HepG2 (cell line): ENCODE measurements around the gene ANKRD11. TPM values are rescaled to one million over a fixed set of nuclear protein-coding genes. Genes with fewer than 3 reads are reported as not detected.
A peak's percentile ranks its signal among the peaks of the same experiment; 100 is the strongest.

Experiments
- ATAC-seq: fragments of 200-7000 bp; cut with Tn5 transposase; 3 replicates; pipeline ENCODE4 v1.9.1; 2020; ENCODE audit warnings: mild to moderate bottlenecking, moderate library complexity
- BruUV-seq: library from RNA; stranded (reverse); fragments of 400-500 nt; replicated peaks from 2 replicates; lab custom pipeline; 2021; lab: Mats Ljungman, UMichigan
- CTCF ChIA-PET: fragments of 300-600 bp; formaldehyde crosslinking; extraction: SDS; loops from one replicate; lab custom pipeline; 2021; ENCODE audit warnings: low total read pairs, inconsistent platforms, low intra/inter-chr PET ratio; lab: Yijun Ruan, JAX
- POLR2A ChIA-PET: fragments of 350-600 bp; sonication (Branson Sonifier 250); formaldehyde crosslinking; loops from one replicate; lab custom pipeline; 2020; ENCODE audit warnings: antibody characterized with exemption, inconsistent platforms; lab: Yijun Ruan, JAX
- DNase-seq: peaks from one replicate; pipeline ENCODE4 v3.0.0-alpha.2; 2015; ENCODE audit warnings: low spot score
- FAIRE-seq: peaks from 3 replicates; lab custom pipeline; 2011; peaks lifted over from hg19 to GRCh38; lab: Jason Lieb, UNC
- H2AFZ ChIP-seq: one replicate; pipeline ENCODE4 v1.6.1; 2011; ENCODE audit warnings: low read length, inconsistent platforms
- H3K27ac ChIP-seq: fragments of 300-600 bp; 3 replicates; pipeline ENCODE4 v1.8.0; 2011; ENCODE audit warnings: mixed run types, mild to moderate bottlenecking, mixed read lengths, low read length, inconsistent platforms; ENCODE audit not compliant: insufficient read depth; ENCODE audit errors: extremely low read length
- H3K27me3 ChIP-seq, 2 experiments: fragments of 200-600 bp in 1 of 2; 2 replicates in 1 of 2; 3 replicates in 1 of 2; pipeline versions ENCODE4 v1.6.0 to v1.8.0; 2011; ENCODE audit warnings: low read length in 2 of 2, mild to moderate bottlenecking in 2 of 2, moderate library complexity in 2 of 2, inconsistent platforms in 1 of 2; ENCODE audit not compliant: insufficient read depth in 2 of 2, control insufficient read depth in 1 of 2
- H3K36me3 ChIP-seq, 2 experiments: fragments of 200-600 bp in 1 of 2; replicated peaks in 1 of 2; 2 replicates in 1 of 2; 3 replicates in 1 of 2; pipeline versions ENCODE4 v1.5.1 to v1.8.0; 2011; ENCODE audit warnings: low read length in 2 of 2, inconsistent platforms in 1 of 2; ENCODE audit not compliant: insufficient read depth in 2 of 2, control insufficient read depth in 1 of 2
- H3K4me1 ChIP-seq: 2 replicates; pipeline ENCODE4 v1.5.1; 2012; ENCODE audit warnings: low read length, inconsistent platforms; ENCODE audit not compliant: insufficient read depth
- H3K4me2 ChIP-seq: 2 replicates; pipeline ENCODE4 v1.6.0; 2011; ENCODE audit warnings: low read depth, low read length, inconsistent platforms
- H3K4me3 ChIP-seq, 3 experiments: fragments of 200-600 bp in 1 of 3; sonication (generic), shearing (Covaris generic) in 1 of 3; replicated peaks in 1 of 3; 2 replicates each; pipeline ENCODE4 v1.5.1; 2011 to 2016; ENCODE audit warnings: low read length in 3 of 3, inconsistent platforms in 2 of 3, low read depth in 2 of 3, mild to moderate bottlenecking in 2 of 3, control low read depth in 1 of 3, mixed read lengths in 1 of 3; ENCODE audit not compliant: insufficient read depth in 1 of 3
- H3K79me2 ChIP-seq: one replicate; pipeline ENCODE4 v1.6.1; 2011; ENCODE audit warnings: low read length, inconsistent platforms; ENCODE audit not compliant: insufficient read depth
- H3K9ac ChIP-seq: 2 replicates; pipeline ENCODE4 v1.6.0; 2011; ENCODE audit warnings: mild to moderate bottlenecking, low read depth, low read length, inconsistent platforms; ENCODE audit not compliant: insufficient read depth
- H3K9me3 ChIP-seq: 2 replicates; pipeline ENCODE4 v1.5.1; 2012; ENCODE audit warnings: mild to moderate bottlenecking, low read length
- H4K20me1 ChIP-seq: 2 replicates; pipeline ENCODE4 v1.6.0; 2011; ENCODE audit warnings: inconsistent platforms, mild to moderate bottlenecking, low read length, moderate library complexity; ENCODE audit not compliant: insufficient read depth
- AKAP8 ChIP-seq: sonication (generic); formaldehyde crosslinking; IDR thresholded peaks from 2 replicates; pipeline ENCODE4 v1.5.1; 2020; ENCODE audit warnings: mild to moderate bottlenecking, missing genetic modification reagents
- KDM1A ChIP-seq: IDR thresholded peaks from 2 replicates; pipeline ENCODE4 v1.6.1; 2016; ENCODE audit warnings: missing compliant biosample characterization
- RBM22 ChIP-seq: fragments of 200-400 bp; formaldehyde crosslinking; optimal IDR thresholded peaks from 2 replicates; pipeline ENCODE3; 2017; ENCODE audit warnings: mild to moderate bottlenecking, low read length, moderate library complexity
- ZBTB38 ChIP-seq: sonication (generic); formaldehyde crosslinking; IDR thresholded peaks from 2 replicates; pipeline ENCODE4 v1.5.1; 2020; ENCODE audit warnings: mild to moderate bottlenecking, missing genetic modification reagents
- ZBTB44 ChIP-seq: sonication (generic); formaldehyde crosslinking; IDR thresholded peaks from 2 replicates; pipeline ENCODE4 v1.4.0; 2020; ENCODE audit warnings: missing genetic modification reagents
- ZNF124 ChIP-seq: sonication (generic); formaldehyde crosslinking; IDR thresholded peaks from 2 replicates; pipeline ENCODE4 v1.4.0; 2020; ENCODE audit warnings: missing genetic modification reagents
- ZNF430 ChIP-seq: sonication (generic); formaldehyde crosslinking; IDR thresholded peaks from 2 replicates; pipeline ENCODE4 v1.9.0; 2021; ENCODE audit warnings: mild to moderate bottlenecking, missing genetic modification reagents
- ZNF644 ChIP-seq: IDR thresholded peaks from 2 replicates; pipeline ENCODE4 v1.6.1; 2016; ENCODE audit warnings: low read depth
- ZNF672 ChIP-seq: sonication (generic); formaldehyde crosslinking; IDR thresholded peaks from 2 replicates; pipeline ENCODE4 v1.8.1; 2022; ENCODE audit warnings: missing genetic modification reagents
- WGBS: methylation state at CpG from one replicate; pipeline ENCODE4 v1.1.6; 2017; ENCODE audit warnings: low lambda C conversion rate; 5-methylcytosine and 5-hydroxymethylcytosine counted together
- in situ Hi-C: cut with HindIII; loops from 2 replicates; pipeline ENCODE4 v1.10.0; 2017; ENCODE audit warnings: low pct_unique_long_range_greater_than_20kb; ENCODE audit not compliant: extremely low pct_ligation_motif_present
- intact Hi-C: fragments of 100-400 bp; cut with micrococcal nuclease; formaldehyde crosslinking; loops from one replicate; pipeline ENCODE4 v1.10.0; 2022; ENCODE audit not compliant: unreplicated experiment
- polyA plus RNA-seq, 8 experiments: library from polyadenylated mRNA; depleted of rRNA in 3 of 8; stranded (reverse) in 7 of 8; unstranded in 1 of 8; fragments of >200 nt; fragmentation: Illumina TruSeq in 4 of 8; extraction: Trizol in 4 of 8; gene quantifications; 2 replicates each; pipeline versions ENCODE4 v1.2.1 to v1.2.3, GENCODE V29; 2011 to 2016; ENCODE audit warnings: low read depth in 4 of 8, missing spikeins in 1 of 8, mixed read lengths in 1 of 8; ENCODE audit not compliant: insufficient read depth in 1 of 8
- total RNA-seq, 5 experiments: library from RNA; depleted of rRNA; stranded (reverse); fragments of >200 nt; fragmentation: Illumina TruSeq; extraction: Trizol; gene quantifications; 2 replicates each; pipeline ENCODE4 v1.2.3, GENCODE V29; 2016; ENCODE audit warnings: low read depth in 1 of 5
- TF ChIP-seq, protein P1 (sequence below): sonication (generic); formaldehyde crosslinking; IDR thresholded peaks from 2 replicates; pipeline ENCODE4 v1.4.0; 2020; ENCODE audit warnings: low read depth, missing genetic modification reagents
- TF ChIP-seq, protein P2 (sequence below): sonication (generic); formaldehyde crosslinking; IDR thresholded peaks from 2 replicates; pipeline ENCODE4 v1.4.0; 2020; ENCODE audit warnings: missing genetic modification reagents, borderline replicate concordance

Gene ANKRD11
- total and polyA plus RNA-seq, 2 of the 13 experiments (the other 11 are each of a cell fraction or from before 2014, with no cell fraction given) = 21.4 to 38.4 TPM

GRCh38 chr16:89346869-89347268 is 143.5 kb downstream of the ANKRD11 start:
- Histone ChIP-seq H3K36me3 (peaks cover 12 to 14% of the 10 kb centered on the region in 2 experiments; a peak in 4 of 5 replicates), H3K79me2 (peaks cover 99% of the 10 kb centered on the region), H3K4me2 (peak overlapping the region; percentile 48; the same call in 1 of the 2 replicates), H2AFZ (no peak overlapping the region), H3K4me1 (peaks cover 69% of the 10 kb centered on the region), H3K9me3 (no peaks in the 10 kb centered on the region), H3K27ac (no peak overlapping the region), H3K27me3 (no peaks in the 10 kb centered on the region), H3K9ac (no peak overlapping the region), H4K20me1 (peaks cover 98% of the 10 kb centered on the region), H3K4me3 (no peak overlapping the region)
- CTCF ChIA-PET = no interaction called here
- POLR2A ChIA-PET = interaction anchor here (1.8 kb wide), 1 partner anchor 161 kb away, joined by 10 read pairs; the partner anchor contains the start of gene SPG7
- in situ Hi-C loops (no loop called here), intact Hi-C loops (no loop called here)
- no TSS peak for BruUV-seq
- FAIRE-seq (no peak), DNase-seq (no peak), ATAC-seq (no peak)
- 85% methylated on average over 9 of the region's 9 CpGs for WGBS
- TF ChIP-seq RBM22 (peak; percentile 23), ZBTB44 (CRISPR knock-in tag) (no peak), AKAP8 (CRISPR knock-in tag) (no peak), ZBTB38 (CRISPR knock-in tag) (peak; percentile 66)
- TF ChIP-seq, all 625 proteins: peak for 2

DNA sequence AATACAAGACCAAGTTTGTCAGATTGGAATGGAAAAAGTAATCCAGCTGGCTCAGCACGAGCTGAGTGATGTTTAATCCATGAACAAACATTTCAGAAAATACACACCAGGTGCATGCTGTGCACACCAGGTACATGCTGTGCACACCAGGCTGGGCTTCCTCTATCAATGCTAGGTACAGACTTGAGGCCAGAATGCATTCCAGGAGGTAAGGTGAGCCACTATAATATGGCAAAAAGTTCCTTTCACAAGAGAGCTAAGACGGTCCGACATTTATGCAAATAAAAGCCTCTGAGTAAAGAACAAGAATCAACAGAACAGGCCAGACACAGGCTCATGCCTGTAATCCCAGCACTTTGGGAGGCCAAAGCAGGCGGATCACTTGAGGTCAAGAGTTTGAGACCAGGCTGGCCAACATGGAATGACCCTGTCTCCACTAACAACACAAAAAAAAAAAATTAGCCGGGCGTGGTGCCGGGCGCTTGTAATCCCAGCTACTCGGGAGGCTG is 144.7 kb downstream of the ANKRD11 start:
- FAIRE-seq = peak; percentile 98
- DNase-seq = peak; percentile 81
- Histone ChIP-seq H3K4me2 (peak overlapping the region; percentile 48), H3K4me1 (peaks cover 57% of the 10 kb centered on the region), H3K4me3 (no peak overlapping the region), H4K20me1 (peaks cover 99% of the 10 kb centered on the region), H2AFZ (no peak overlapping the region), H3K27me3 (no peaks in the 10 kb centered on the region), H3K27ac (peak overlapping the region; percentile 50), H3K9ac (peak overlapping the region; percentile 6; the same call in 1 of the 2 replicates), H3K36me3 (peaks cover 4 to 5% of the 10 kb centered on the region in 2 experiments; a peak in 4 of 5 replicates), H3K79me2 (peaks cover 99% of the 10 kb centered on the region), H3K9me3 (no peaks in the 10 kb centered on the region)
- POLR2A ChIA-PET = interaction anchor here (0.6 to 1.8 kb wide), 3 partner anchors 23 to 163 kb away, joined by 3 to 10 read pairs (median 3); partner anchors contain the start of gene SPG7
- CTCF ChIA-PET = no interaction called here
- 4% methylated on average over 9 of the region's 9 CpGs for whole genome bisulfite sequencing
- intact Hi-C loops = no loop called here
- in situ Hi-C loops = no loop called here
- peak; percentile 82 for ATAC-seq
- no TSS peak for BruUV-seq
- TF ChIP-seq KDM1A = 0 out of 2 replicates have a peak, but pooled peaks have one; percentile 31
- TF ChIP-seq, protein P1, sequence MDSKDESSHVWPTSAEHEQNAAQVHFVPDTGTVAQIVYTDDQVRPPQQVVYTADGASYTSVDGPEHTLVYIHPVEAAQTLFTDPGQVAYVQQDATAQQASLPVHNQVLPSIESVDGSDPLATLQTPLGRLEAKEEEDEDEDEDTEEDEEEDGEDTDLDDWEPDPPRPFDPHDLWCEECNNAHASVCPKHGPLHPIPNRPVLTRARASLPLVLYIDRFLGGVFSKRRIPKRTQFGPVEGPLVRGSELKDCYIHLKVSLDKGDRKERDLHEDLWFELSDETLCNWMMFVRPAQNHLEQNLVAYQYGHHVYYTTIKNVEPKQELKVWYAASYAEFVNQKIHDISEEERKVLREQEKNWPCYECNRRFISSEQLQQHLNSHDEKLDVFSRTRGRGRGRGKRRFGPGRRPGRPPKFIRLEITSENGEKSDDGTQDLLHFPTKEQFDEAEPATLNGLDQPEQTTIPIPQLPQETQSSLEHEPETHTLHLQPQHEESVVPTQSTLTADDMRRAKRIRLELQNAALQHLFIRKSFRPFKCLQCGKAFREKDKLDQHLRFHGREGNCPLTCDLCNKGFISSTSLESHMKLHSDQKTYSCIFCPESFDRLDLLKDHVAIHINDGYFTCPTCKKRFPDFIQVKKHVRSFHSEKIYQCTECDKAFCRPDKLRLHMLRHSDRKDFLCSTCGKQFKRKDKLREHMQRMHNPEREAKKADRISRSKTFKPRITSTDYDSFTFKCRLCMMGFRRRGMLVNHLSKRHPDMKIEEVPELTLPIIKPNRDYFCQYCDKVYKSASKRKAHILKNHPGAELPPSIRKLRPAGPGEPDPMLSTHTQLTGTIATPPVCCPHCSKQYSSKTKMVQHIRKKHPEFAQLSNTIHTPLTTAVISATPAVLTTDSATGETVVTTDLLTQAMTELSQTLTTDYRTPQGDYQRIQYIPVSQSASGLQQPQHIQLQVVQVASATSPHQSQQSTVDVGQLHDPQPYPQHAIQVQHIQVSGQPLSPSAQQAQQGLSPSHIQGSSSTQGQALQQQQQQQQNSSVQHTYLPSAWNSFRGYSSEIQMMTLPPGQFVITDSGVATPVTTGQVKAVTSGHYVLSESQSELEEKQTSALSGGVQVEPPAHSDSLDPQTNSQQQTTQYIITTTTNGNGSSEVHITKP (CRISPR knock-in tag) = no peak; the same call in 1 of the 2 replicates
- TF ChIP-seq, protein P2, sequence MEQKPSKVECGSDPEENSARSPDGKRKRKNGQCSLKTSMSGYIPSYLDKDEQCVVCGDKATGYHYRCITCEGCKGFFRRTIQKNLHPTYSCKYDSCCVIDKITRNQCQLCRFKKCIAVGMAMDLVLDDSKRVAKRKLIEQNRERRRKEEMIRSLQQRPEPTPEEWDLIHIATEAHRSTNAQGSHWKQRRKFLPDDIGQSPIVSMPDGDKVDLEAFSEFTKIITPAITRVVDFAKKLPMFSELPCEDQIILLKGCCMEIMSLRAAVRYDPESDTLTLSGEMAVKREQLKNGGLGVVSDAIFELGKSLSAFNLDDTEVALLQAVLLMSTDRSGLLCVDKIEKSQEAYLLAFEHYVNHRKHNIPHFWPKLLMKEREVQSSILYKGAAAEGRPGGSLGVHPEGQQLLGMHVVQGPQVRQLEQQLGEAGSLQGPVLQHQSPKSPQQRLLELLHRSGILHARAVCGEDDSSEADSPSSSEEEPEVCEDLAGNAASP = peak; percentile 96
- TF ChIP-seq ZNF124 (CRISPR knock-in tag) = peak; percentile 52
- 0 out of 2 replicates have a peak, but pooled peaks have one; percentile 30 for TF ChIP-seq ZNF644 (CRISPR knock-in tag)
- TF ChIP-seq ZNF672 (CRISPR knock-in tag) = no peak
- no peak for TF ChIP-seq ZNF430
